K562 (cell line): Measurements from ENCODE around the gene IDUA. TPM values are rescaled to one million over a fixed set of nuclear protein-coding genes. Genes with fewer than 3 reads are reported as not detected.

Source experiments
- ATAC-seq: fragments of 200-7000 bp; cut with Tn5 transposase; 3 replicates; pipeline ENCODE4 v1.9.1; 2020; ENCODE audit warnings: moderate library complexity
- BruUV-seq: library from RNA; stranded (reverse); fragments of 400-500 nt; replicated peaks from 2 replicates; lab custom pipeline; 2021; lab: Mats Ljungman, UMichigan
- CTCF ChIA-PET: fragments of 300-600 bp; formaldehyde crosslinking; extraction: SDS; loops from one replicate; lab custom pipeline; 2021; ENCODE audit warnings: low intra/inter-chr PET ratio; lab: Yijun Ruan, JAX
- POLR2A ChIA-PET: fragments of 300-600, 350-650 bp; sonication (Branson Sonifier 250); formaldehyde crosslinking; extraction: SDS; loops from one replicate; lab custom pipeline; 2021; ENCODE audit warnings: antibody characterized with exemption, inconsistent platforms; lab: Yijun Ruan, JAX
- DNase-seq, 4 experiments: peaks; one replicate each; pipeline versions ENCODE4 v3.0.0 to v3.0.0-alpha.2; 2011 to 2018; ENCODE audit warnings: low spot score in 3 of 4, mixed read lengths in 3 of 4; ENCODE audit errors: extremely low read depth in 1 of 4
- FAIRE-seq: peaks from 2 replicates; lab custom pipeline; 2011; peaks lifted over from hg19 to GRCh38; lab: Jason Lieb, UNC
- H2AFZ ChIP-seq: 2 replicates; pipeline ENCODE4 v1.6.0; 2011; ENCODE audit warnings: low read depth, low read length, control low read depth, inconsistent platforms
- H3K27ac ChIP-seq: fragments of 200-600 bp; 3 replicates; pipeline ENCODE4 v1.8.0; 2011; ENCODE audit warnings: low read depth, mild to moderate bottlenecking, control low read depth, inconsistent platforms, low read length, moderate library complexity, mixed read lengths; ENCODE audit errors: extremely low read depth
- H3K27me3 ChIP-seq, 2 experiments: fragments of 300-600 bp in 1 of 2; 2 replicates in 1 of 2; 3 replicates in 1 of 2; pipeline versions ENCODE4 v1.6.0 to v1.8.0; 2011; ENCODE audit warnings: inconsistent platforms in 2 of 2, low read length in 2 of 2, mild to moderate bottlenecking in 1 of 2, mixed read lengths in 1 of 2, moderate library complexity in 1 of 2; ENCODE audit not compliant: control insufficient read depth in 2 of 2, insufficient read depth in 2 of 2
- H3K36me3 ChIP-seq: fragments of 300-600 bp; 3 replicates; pipeline ENCODE4 v1.8.0; 2011; ENCODE audit warnings: mild to moderate bottlenecking, low read length, inconsistent platforms; ENCODE audit not compliant: control insufficient read depth, insufficient read depth
- H3K4me1 ChIP-seq, 2 experiments: fragments of 200-600 bp in 1 of 2; replicated peaks in 1 of 2; 2 replicates in 1 of 2; 3 replicates in 1 of 2; pipeline versions ENCODE4 v1.5.1 to v1.8.0; 2011; ENCODE audit warnings: inconsistent platforms in 2 of 2, low read length in 2 of 2, mild to moderate bottlenecking in 1 of 2, mixed read lengths in 1 of 2, moderate library complexity in 1 of 2; ENCODE audit not compliant: control insufficient read depth in 2 of 2, insufficient read depth in 2 of 2
- H3K4me2 ChIP-seq: 2 replicates; pipeline ENCODE4 v1.6.1; 2011; ENCODE audit warnings: low read length, control low read depth, inconsistent platforms, mixed read lengths; ENCODE audit not compliant: insufficient read depth
- H3K4me3 ChIP-seq: fragments of 200-600 bp; sonication (generic), shearing (Covaris generic); 2 replicates; pipeline ENCODE4 v1.5.1; 2016; ENCODE audit warnings: control low read depth, inconsistent platforms
- H3K79me2 ChIP-seq: fragments of 200-600 bp; 3 replicates; pipeline ENCODE4 v1.8.0; 2011; ENCODE audit warnings: low read length, inconsistent platforms; ENCODE audit not compliant: control insufficient read depth, insufficient read depth
- H3K9ac ChIP-seq, 2 experiments: 2 replicates each; pipeline versions ENCODE4 v1.6.0 to v1.6.1; 2011; ENCODE audit warnings: low read depth in 2 of 2, low read length in 2 of 2, control low read depth in 1 of 2, inconsistent platforms in 1 of 2, mild to moderate bottlenecking in 1 of 2, mixed read lengths in 1 of 2; ENCODE audit not compliant: insufficient read depth in 1 of 2
- H3K9me1 ChIP-seq: one replicate; pipeline ENCODE4 v1.6.0; 2011; ENCODE audit warnings: inconsistent platforms, mild to moderate bottlenecking, low read length, moderate library complexity; ENCODE audit not compliant: control insufficient read depth, insufficient read depth
- H3K9me3 ChIP-seq: replicated peaks from 2 replicates; pipeline ENCODE4 v1.5.1; 2011; ENCODE audit warnings: low read depth, low read length, inconsistent platforms; ENCODE audit not compliant: control insufficient read depth, insufficient read depth
- H4K20me1 ChIP-seq: replicated peaks from 2 replicates; pipeline ENCODE4 v1.6.1; 2011; ENCODE audit warnings: low read length, inconsistent platforms, mixed read lengths; ENCODE audit not compliant: control insufficient read depth, insufficient read depth
- CC2D1A ChIP-seq: fragments of 450-650 bp; IDR thresholded peaks from 2 replicates; pipeline ENCODE4 v1.6.1; 2017; ENCODE audit warnings: mild to moderate bottlenecking
- HMGN3 ChIP-seq: IDR thresholded peaks from 2 replicates; pipeline ENCODE4 v1.6.1; 2011; ENCODE audit warnings: borderline replicate concordance, low read depth, mild to moderate bottlenecking, mixed read lengths, low read length; ENCODE audit not compliant: insufficient read length; ENCODE audit errors: extremely low read depth
- ILF3 ChIP-seq: fragments of 450-650 bp; IDR thresholded peaks from 2 replicates; pipeline ENCODE4 v1.6.1; 2018; ENCODE audit warnings: antibody characterized with exemption, mild to moderate bottlenecking, moderate library complexity, borderline replicate concordance
- IRF2 ChIP-seq: sonication (generic); formaldehyde crosslinking; IDR thresholded peaks from 2 replicates; pipeline ENCODE4 v1.8.1; 2022; ENCODE audit warnings: mild to moderate bottlenecking, missing genetic modification reagents
- MTF1 ChIP-seq: fragments of 250-450 bp; sonication (Bioruptor Pico); IDR thresholded peaks from 2 replicates; pipeline ENCODE4 v1.9.0; 2021; ENCODE audit warnings: moderate library complexity, mild to moderate bottlenecking, inconsistent platforms, borderline replicate concordance
- NFATC3 ChIP-seq: fragments of 450-650 bp; IDR thresholded peaks from 2 replicates; pipeline ENCODE4 v1.6.1; 2017; ENCODE audit warnings: mild to moderate bottlenecking
- PRPF4 ChIP-seq: fragments of 200-400 bp; formaldehyde crosslinking; IDR thresholded peaks from one replicate; pipeline ENCODE4 v1.6.1; 2017; ENCODE audit warnings: low read length, low read depth, mild to moderate bottlenecking; ENCODE audit not compliant: insufficient read depth, poor library complexity, severe bottlenecking
- SAFB ChIP-seq: fragments of 200-400 bp; formaldehyde crosslinking; IDR thresholded peaks from 2 replicates; pipeline ENCODE4 v1.6.1; 2017; ENCODE audit warnings: low read depth, low read length, borderline replicate concordance
- TBP ChIP-seq: optimal IDR thresholded peaks from 2 replicates; pipeline ENCODE3; 2011; ENCODE audit warnings: low read depth, low read length, improper control_type of control experiment
- ZNF174 ChIP-seq: fragments of 250-450 bp; sonication (Bioruptor Pico); IDR thresholded peaks from 2 replicates; pipeline ENCODE4 v1.4.0; 2020; ENCODE audit warnings: mild to moderate bottlenecking
- ZNF224 ChIP-seq: sonication (generic); formaldehyde crosslinking; IDR thresholded peaks from 2 replicates; pipeline ENCODE4 v1.8.0; 2022; ENCODE audit warnings: mild to moderate bottlenecking, missing genetic modification reagents
- ZNF24 ChIP-seq: fragments of 450-650 bp; IDR thresholded peaks from 2 replicates; pipeline ENCODE4 v1.6.1; 2016
- ZNF354B ChIP-seq: fragments of 250-450 bp; sonication (Bioruptor Pico); IDR thresholded peaks from 2 replicates; pipeline ENCODE4 v1.4.0; 2020
- WGBS: fragments of 100-300 bp; shearing (Covaris generic); methylation state at CpG from one replicate; pipeline ENCODE4 v1.1.6; 2016; ENCODE audit warnings: low coverage, mixed read lengths; ENCODE audit not compliant: insufficient coverage; ENCODE audit errors: missing lambda C conversion rate; 5-methylcytosine and 5-hydroxymethylcytosine counted together
- in situ Hi-C: fragments of 300-500 bp; cut with MboI; formaldehyde crosslinking; loops from 4 replicates; pipeline ENCODE4 v1.15.0; 2018; ENCODE audit warnings: inconsistent platforms, mixed read lengths
- intact Hi-C: fragments of 100-400 bp; cut with micrococcal nuclease; formaldehyde crosslinking; loops from 2 replicates; pipeline ENCODE4 v1.14.2; 2022
- polyA plus RNA-seq, 8 experiments: library from polyadenylated mRNA; depleted of rRNA in 4 of 8; stranded (reverse) in 5 of 8; unstranded in 3 of 8; fragments of >200 nt; fragmentation: Nextera tagmentation in 2 of 8; fragmentation: Illumina TruSeq in 1 of 8; extraction: Ambion mirVana in 2 of 8; extraction: Trizol in 1 of 8; gene quantifications; 2 replicates each; pipeline versions ENCODE4 v1.2.1 to v1.2.3, GENCODE V29; 2011 to 2014; ENCODE audit warnings: inconsistent platforms in 1 of 8, missing spikeins in 1 of 8
- total RNA-seq, 7 experiments: library from RNA; depleted of rRNA in 6 of 7; stranded (reverse); fragments of >200 nt in 6 of 7; fragmentation: Illumina TruSeq in 2 of 7; extraction: Trizol in 2 of 7; gene quantifications; 2 replicates each; pipeline versions ENCODE4 v1.2.1 to v1.2.3, GENCODE V29; 2011 to 2021; ENCODE audit warnings: low replicate concordance in 1 of 7
- TF ChIP-seq, protein P1 (sequence below): sonication (generic); formaldehyde crosslinking; IDR thresholded peaks from 2 replicates; pipeline ENCODE4 v1.8.1; 2023; ENCODE audit warnings: mild to moderate bottlenecking, missing genetic modification reagents
- TF ChIP-seq, protein P2 (sequence below): sonication (generic); formaldehyde crosslinking; IDR thresholded peaks from 2 replicates; pipeline ENCODE4 v1.8.1; 2023; ENCODE audit warnings: mild to moderate bottlenecking, missing genetic modification reagents
- TF ChIP-seq, protein P3 (sequence below): fragments of 250-450 bp; sonication (Bioruptor Pico); IDR thresholded peaks from 2 replicates; pipeline ENCODE4 v1.8.0; 2022; ENCODE audit warnings: moderate library complexity, mild to moderate bottlenecking, inconsistent platforms

The IDUA gene
- total and polyA plus RNA-seq, 9 of the 15 experiments (the other 6 are each of a cell fraction or from before 2014, with no cell fraction given) = 0.04 to 16.1 (median 1.2) TPM

DNA sequence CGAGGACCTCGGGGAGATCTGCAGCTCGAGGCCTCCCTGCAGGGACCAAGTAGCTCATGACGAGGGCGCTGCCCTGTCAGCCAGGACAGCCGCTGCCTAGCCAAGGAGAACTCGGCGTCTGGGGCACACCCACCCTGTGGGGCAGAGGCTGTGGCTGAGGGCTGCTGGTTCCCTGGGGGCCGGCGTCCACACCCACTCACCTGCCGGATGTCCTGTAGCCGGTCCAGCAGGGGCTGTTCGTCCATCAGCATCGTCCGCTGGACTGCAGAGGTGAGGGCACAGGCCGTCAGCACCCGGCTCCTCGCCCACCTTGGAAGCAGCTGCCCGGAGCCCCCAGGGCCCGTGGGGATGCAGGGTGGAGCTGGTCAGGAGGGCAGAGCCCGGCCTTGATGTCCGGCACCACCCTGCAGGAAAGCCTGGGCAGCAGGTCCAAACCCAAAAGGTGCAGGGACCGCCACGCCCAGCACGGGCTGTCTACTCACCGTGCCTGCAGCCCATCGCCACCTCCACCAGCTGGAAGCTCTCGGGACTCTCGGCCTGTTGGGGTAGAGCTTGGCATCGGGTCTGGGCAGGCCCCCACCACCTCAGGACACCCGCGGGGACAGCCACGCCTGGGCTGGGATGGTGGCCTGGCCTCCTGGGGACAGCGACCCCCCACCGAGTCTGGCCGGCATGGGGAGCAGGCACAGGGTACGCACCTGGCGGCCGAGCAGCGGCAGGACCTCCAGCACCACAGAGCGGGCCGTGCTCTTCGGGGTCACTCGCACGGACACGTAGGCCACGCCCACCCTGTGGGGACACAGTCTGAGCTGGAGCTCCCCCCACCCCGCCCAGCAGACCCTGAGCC, 20.4 kb upstream of the IDUA start (continued):
- TF ChIP-seq MTF1 (CRISPR knock-in tag) = no peak
- TF ChIP-seq, protein P1, sequence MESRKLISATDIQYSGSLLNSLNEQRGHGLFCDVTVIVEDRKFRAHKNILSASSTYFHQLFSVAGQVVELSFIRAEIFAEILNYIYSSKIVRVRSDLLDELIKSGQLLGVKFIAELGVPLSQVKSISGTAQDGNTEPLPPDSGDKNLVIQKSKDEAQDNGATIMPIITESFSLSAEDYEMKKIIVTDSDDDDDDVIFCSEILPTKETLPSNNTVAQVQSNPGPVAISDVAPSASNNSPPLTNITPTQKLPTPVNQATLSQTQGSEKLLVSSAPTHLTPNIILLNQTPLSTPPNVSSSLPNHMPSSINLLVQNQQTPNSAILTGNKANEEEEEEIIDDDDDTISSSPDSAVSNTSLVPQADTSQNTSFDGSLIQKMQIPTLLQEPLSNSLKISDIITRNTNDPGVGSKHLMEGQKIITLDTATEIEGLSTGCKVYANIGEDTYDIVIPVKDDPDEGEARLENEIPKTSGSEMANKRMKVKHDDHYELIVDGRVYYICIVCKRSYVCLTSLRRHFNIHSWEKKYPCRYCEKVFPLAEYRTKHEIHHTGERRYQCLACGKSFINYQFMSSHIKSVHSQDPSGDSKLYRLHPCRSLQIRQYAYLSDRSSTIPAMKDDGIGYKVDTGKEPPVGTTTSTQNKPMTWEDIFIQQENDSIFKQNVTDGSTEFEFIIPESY = no peak
- TF ChIP-seq ZNF224 = no peak
- TF ChIP-seq, all 486 proteins: peak for 0

DNA sequence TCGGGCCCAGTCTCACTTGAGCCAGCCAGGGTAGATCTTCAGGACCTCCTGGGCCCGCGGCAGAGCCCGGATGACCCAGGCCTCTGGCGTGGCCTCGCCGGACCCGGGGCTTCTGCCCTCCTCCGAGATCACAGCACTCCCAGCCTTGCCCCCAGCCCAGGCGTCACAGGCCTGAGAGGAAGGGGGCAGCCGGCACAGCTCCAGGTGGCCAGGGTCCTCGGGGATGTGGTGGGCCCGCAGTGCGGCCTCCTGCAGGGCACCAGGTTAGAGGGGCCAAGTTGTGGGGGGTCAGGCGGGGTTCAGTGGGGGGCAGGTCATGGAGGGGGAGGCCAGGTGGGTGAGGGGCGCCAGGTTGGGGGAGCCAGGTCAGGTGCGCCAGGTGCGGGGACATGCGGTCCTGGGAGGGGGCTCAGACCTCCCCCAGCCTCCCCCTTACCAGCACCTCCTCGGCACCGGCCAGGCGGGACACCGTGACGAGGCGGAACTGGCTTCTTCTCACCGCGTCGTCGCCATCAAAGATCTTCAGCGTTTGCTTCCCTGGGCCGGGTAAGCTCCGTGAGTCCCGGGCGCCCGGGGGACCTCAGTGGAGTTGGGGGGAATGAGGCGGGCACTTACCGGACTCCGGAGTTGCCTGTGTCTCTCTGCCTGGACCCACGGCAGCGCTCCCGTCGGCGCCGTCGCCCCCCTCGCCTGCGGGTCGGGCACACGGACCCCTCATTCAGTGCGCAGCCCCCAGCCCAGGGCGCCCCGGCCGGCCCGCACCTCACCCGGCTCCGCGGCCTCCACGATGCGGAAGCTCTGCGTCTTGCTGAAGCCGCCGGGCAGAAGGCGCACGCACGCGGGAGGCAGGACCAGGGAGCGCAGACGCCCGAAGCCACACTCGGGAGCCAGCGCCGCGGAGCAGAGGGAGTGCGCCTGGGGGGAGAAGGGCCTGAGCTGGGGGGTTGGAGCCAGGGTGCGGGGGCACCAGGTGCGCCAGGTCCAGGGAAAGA, 19.4 kb upstream of the IDUA start:
- Histone ChIP-seq H3K27me3 (no peaks in the 10 kb centered on the region), H3K9me1 (no peaks in the 10 kb centered on the region), H3K79me2 (peaks cover 3% of the 10 kb centered on the region; the same call in 2 of the 3 replicates), H3K9ac (no peak overlapping the region), H4K20me1 (no peaks in the 10 kb centered on the region; the same call in 1 of the 2 replicates), H3K27ac (no peak overlapping the region), H3K4me1 (peaks cover 0 to 64% of the 10 kb centered on the region in 2 experiments; a peak in 4 of 5 replicates), H3K36me3 (peaks cover 18% of the 10 kb centered on the region; the same call in 1 of the 3 replicates), H3K9me3 (no peaks in the 10 kb centered on the region), H3K4me2 (no peak overlapping the region), H2AFZ (no peak overlapping the region), H3K4me3 (no peak overlapping the region)
- no peak for FAIRE-seq
- DNase-seq = no peak
- ATAC-seq = no peak
- intact Hi-C loops (no loop called here), in situ Hi-C loops (no loop called here)
- ChIA-PET POLR2A (no interaction called here), CTCF (no interaction called here)
- 89% methylated on average over 4 of the region's 76 CpGs for WGBS
- no peak for TF ChIP-seq IRF2
- no peak for TF ChIP-seq NFATC3
- no peak for TF ChIP-seq HMGN3
- TF ChIP-seq ZNF24 = no peak
- no peak for TF ChIP-seq CC2D1A
- no peak for TF ChIP-seq ZNF354B (CRISPR knock-in tag)
- TF ChIP-seq, protein P2, sequence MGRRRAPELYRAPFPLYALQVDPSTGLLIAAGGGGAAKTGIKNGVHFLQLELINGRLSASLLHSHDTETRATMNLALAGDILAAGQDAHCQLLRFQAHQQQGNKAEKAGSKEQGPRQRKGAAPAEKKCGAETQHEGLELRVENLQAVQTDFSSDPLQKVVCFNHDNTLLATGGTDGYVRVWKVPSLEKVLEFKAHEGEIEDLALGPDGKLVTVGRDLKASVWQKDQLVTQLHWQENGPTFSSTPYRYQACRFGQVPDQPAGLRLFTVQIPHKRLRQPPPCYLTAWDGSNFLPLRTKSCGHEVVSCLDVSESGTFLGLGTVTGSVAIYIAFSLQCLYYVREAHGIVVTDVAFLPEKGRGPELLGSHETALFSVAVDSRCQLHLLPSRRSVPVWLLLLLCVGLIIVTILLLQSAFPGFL (CRISPR knock-in tag) = no peak
- no peak for TF ChIP-seq ZNF174 (CRISPR knock-in tag)
- TF ChIP-seq, protein P3, sequence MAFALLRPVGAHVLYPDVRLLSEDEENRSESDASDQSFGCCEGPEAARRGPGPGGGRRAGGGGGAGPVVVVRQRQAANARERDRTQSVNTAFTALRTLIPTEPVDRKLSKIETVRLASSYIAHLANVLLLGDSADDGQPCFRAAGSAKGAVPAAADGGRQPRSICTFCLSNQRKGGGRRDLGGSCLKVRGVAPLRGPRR (CRISPR knock-in tag) = no peak
- TF ChIP-seq SAFB = no peak
- no peak for TF ChIP-seq PRPF4
- no peak for TF ChIP-seq ILF3
- TF ChIP-seq TBP = no peak
- no TSS peak for BruUV-seq
